Panc1 (cell line): ENCODE results near the gene TRIM39. TPM values are rescaled to one million over a fixed set of nuclear protein-coding genes. Genes with fewer than 3 reads are reported as not detected.

Source experiments
- ATAC-seq: fragments of 200-7000 bp; cut with Tn5 transposase; 2 replicates; pipeline ENCODE4 v1.9.1; 2020; ENCODE audit warnings: mild to moderate bottlenecking, moderate library complexity
- BruUV-seq: library from RNA; stranded (reverse); fragments of 400-500 nt; replicated peaks from 2 replicates; lab custom pipeline; 2021; lab: Mats Ljungman, UMichigan
- CTCF ChIA-PET: fragments of 300-600 bp; sonication (Branson Sonifier 250); formaldehyde crosslinking; loops from one replicate; lab custom pipeline; 2022; ENCODE audit warnings: antibody characterized with exemption; lab: Charles Lee
- POLR2A ChIA-PET: fragments of 300-600 bp; sonication (Branson Sonifier 250); formaldehyde crosslinking; loops from one replicate; lab custom pipeline; 2022; ENCODE audit warnings: antibody characterized with exemption; lab: Charles Lee
- DNase-seq: peaks from one replicate; pipeline ENCODE4 v3.0.0-alpha.2; 2010; ENCODE audit warnings: low read depth, low spot score
- H3K27ac ChIP-seq: 2 replicates; pipeline ENCODE4 v1.5.1; 2011; ENCODE audit warnings: mild to moderate bottlenecking, low read length, inconsistent platforms
- H3K27me3 ChIP-seq: fragments of 200-500 bp; sonication (Bioruptor generic); 2 replicates; pipeline ENCODE4 v1.6.0; 2014; ENCODE audit warnings: low read length, inconsistent platforms; ENCODE audit not compliant: control insufficient read depth, insufficient read depth
- H3K36me3 ChIP-seq: fragments of 200-500 bp; sonication (Bioruptor generic); 2 replicates; pipeline ENCODE4 v1.5.1; 2014; ENCODE audit warnings: inconsistent platforms, mild to moderate bottlenecking, low read length, moderate library complexity; ENCODE audit not compliant: control insufficient read depth, insufficient read depth
- H3K4me1 ChIP-seq: 2 replicates; pipeline ENCODE4 v1.5.1; 2011; ENCODE audit warnings: inconsistent platforms, mild to moderate bottlenecking, low read length, moderate library complexity; ENCODE audit not compliant: control insufficient read depth, insufficient read depth
- H3K4me3 ChIP-seq, 2 experiments: 2 replicates each; pipeline ENCODE4 v1.5.1; 2011 to 2012; ENCODE audit warnings: low read depth in 2 of 2, low read length in 2 of 2, mild to moderate bottlenecking in 2 of 2, inconsistent platforms in 1 of 2, moderate library complexity in 1 of 2
- H3K9me3 ChIP-seq: fragments of 200-500 bp; sonication (Bioruptor generic); 2 replicates; pipeline ENCODE4 v1.5.1; 2014; ENCODE audit warnings: low read depth, mild to moderate bottlenecking, inconsistent platforms, low read length, moderate library complexity; ENCODE audit not compliant: control insufficient read depth, insufficient read depth
- CTCF ChIP-seq: fragments of 450-650 bp; IDR thresholded peaks from 2 replicates; pipeline ENCODE4 v1.5.1; 2017; ENCODE audit warnings: mild to moderate bottlenecking
- POLR2AphosphoS5 ChIP-seq: IDR thresholded peaks from 2 replicates; pipeline ENCODE4 v1.6.1; 2012; ENCODE audit warnings: mild to moderate bottlenecking, low read depth, low read length, moderate library complexity
- REST ChIP-seq, 2 experiments: IDR thresholded peaks; 2 replicates each; pipeline ENCODE4 v1.6.1; 2011 to 2012; ENCODE audit warnings: low read depth in 2 of 2, control low read depth in 1 of 2, low read length in 1 of 2, mild to moderate bottlenecking in 1 of 2, moderate library complexity in 1 of 2; ENCODE audit not compliant: insufficient read depth in 1 of 2
- SIN3A ChIP-seq: IDR thresholded peaks from 2 replicates; pipeline ENCODE4 v1.6.1; 2012; ENCODE audit warnings: low read depth, mild to moderate bottlenecking, low read length, moderate library complexity, borderline replicate concordance; ENCODE audit not compliant: insufficient read depth
- TCF7L2 ChIP-seq: IDR thresholded peaks from 2 replicates; pipeline ENCODE4 v1.6.1; 2011; ENCODE audit warnings: mild to moderate bottlenecking, low read depth, low read length, inconsistent platforms
- in situ Hi-C: cut with HindIII; loops from 2 replicates; pipeline ENCODE4 v1.10.0; 2016; ENCODE audit warnings: low sequenced_read_pairs, low pct_unique_long_range_greater_than_20kb
- intact Hi-C: fragments of 100-400 bp; cut with micrococcal nuclease; formaldehyde crosslinking; loops from one replicate; pipeline ENCODE4 v1.10.0; 2022; ENCODE audit not compliant: unreplicated experiment
- total RNA-seq: library from RNA; stranded (reverse); gene quantifications from one replicate; pipeline ENCODE4 v1.2.1, GENCODE V29; 2021; ENCODE audit not compliant: unreplicated experiment

TRIM39 gene
- total RNA-seq, 1 experiment from 2014 or later, result 13.4 TPM

GRCh38 chr6:30331981-30332380 is 5.3 kb downstream of the TRIM39 start:
- BruUV-seq, result no TSS peak
- H3K27me3 ChIP-seq, result no peaks in the 10 kb centered on the region
- H3K4me1 ChIP-seq, result peaks cover 3% of the 10 kb centered on the region; the same call in 1 of the 2 replicates
- DNase-seq, result no peak
- peaks cover 6% of the 10 kb centered on the region; the same call in 1 of the 2 replicates for H3K36me3 ChIP-seq
- ChIA-PET CTCF (no interaction called here), POLR2A (no interaction called here)
- TF ChIP-seq TCF7L2, result no peak
- no peak for TF ChIP-seq SIN3A
- no peak for TF ChIP-seq CTCF
- no peak for TF ChIP-seq REST (IDR thresholded peaks at IDR 0.05; ENCODE audit: insufficient read depth in 1 of 2, low read depth in 2 of 2, low read length in 1 of 2)
- no peak for TF ChIP-seq POLR2AphosphoS5
- no peaks in the 10 kb centered on the region for H3K9me3 ChIP-seq
- no peak overlapping the region for H3K27ac ChIP-seq
- intact Hi-C loops, result no loop called here
- in situ Hi-C loops, result no loop called here
- H3K4me3 ChIP-seq, result no peak overlapping the region
- ATAC-seq, result no peak

- in situ Hi-C loops (no loop called here), intact Hi-C loops (no loop called here)
- peaks cover 6% of the 10 kb centered on the region; the same call in 1 of the 2 replicates for H3K36me3 ChIP-seq
- DNase-seq, result no peak
- BruUV-seq, result no TSS peak
- no peaks in the 10 kb centered on the region for H3K27me3 ChIP-seq
- ChIA-PET CTCF (no interaction called here), POLR2A (no interaction called here)
- ATAC-seq, result no peak
- H3K27ac ChIP-seq, result no peak overlapping the region
- TF ChIP-seq TCF7L2 (no peak), SIN3A (no peak)
- H3K4me3 ChIP-seq, result no peak overlapping the region
- no peaks in the 10 kb centered on the region for H3K4me1 ChIP-seq
- no peaks in the 10 kb centered on the region for H3K9me3 ChIP-seq
Measured at GRCh38 chr6:30334075-30334783, 7.5 kb downstream of the TRIM39 start.

- in situ Hi-C loops, result no loop called here
Measured at GRCh38 chr6:30340589-30341054, 13.9 kb downstream of the TRIM39 start.

More at GRCh38 chr6:30340589-30341054, 13.9 kb downstream of the TRIM39 start:
- H3K27me3 ChIP-seq, result no peaks in the 10 kb centered on the region
- H3K4me1 ChIP-seq, result peaks cover under 1% of the 10 kb centered on the region; the same call in 1 of the 2 replicates
- peaks cover 2% of the 10 kb centered on the region; the same call in 1 of the 2 replicates for H3K36me3 ChIP-seq
- BruUV-seq, result no TSS peak
- CTCF ChIA-PET, result no interaction called here
- H3K9me3 ChIP-seq, result no peaks in the 10 kb centered on the region
- TF ChIP-seq TCF7L2, result no peak
- TF ChIP-seq CTCF, result no peak
- TF ChIP-seq SIN3A, result no peak
- TF ChIP-seq POLR2AphosphoS5, result no peak
- no peak overlapping the region for H3K27ac ChIP-seq
- DNase-seq (no peak), ATAC-seq (no peak)
- intact Hi-C loops, result no loop called here
- POLR2A ChIA-PET, result no interaction called here
- H3K4me3 ChIP-seq, result no peak overlapping the region
